WTC11 (cell line): ENCODE measurements around the gene OR51L1. TPM values are rescaled to one million over a fixed set of nuclear protein-coding genes. Genes with fewer than 3 reads are reported as not detected.

ENCODE experiments used
- ATAC-seq: fragments of 200-7000 bp; cut with Tn5 transposase; 2 replicates; pipeline ENCODE4 v1.10.0; 2021; ENCODE audit warnings: mild to moderate bottlenecking, moderate library complexity
- CTCF ChIA-PET: fragments of 300-600 bp; sonication (Branson Sonifier 250); formaldehyde crosslinking; loops from one replicate; lab custom pipeline; 2021; ENCODE audit warnings: antibody characterized with exemption; lab: Charles Lee
- POLR2A ChIA-PET: fragments of 350-600 bp; sonication (Branson Sonifier 250); formaldehyde crosslinking; loops from one replicate; lab custom pipeline; 2021; ENCODE audit warnings: antibody characterized with exemption; lab: Charles Lee
- DNase-seq: peaks from one replicate; pipeline ENCODE4 v3.0.0; 2021; ENCODE audit warnings: low spot score
- H3K27ac Mint-ChIP-seq: 2 replicates; pipeline ENCODE4 v1.8.0; 2021; ENCODE audit warnings: mixed read lengths
- H3K27me3 Mint-ChIP-seq: 2 replicates; pipeline ENCODE4 v1.8.0; 2021; ENCODE audit warnings: low read depth, mild to moderate bottlenecking, moderate library complexity, mixed read lengths
- H3K36me3 Mint-ChIP-seq: 2 replicates; pipeline ENCODE4 v1.8.0; 2021; ENCODE audit warnings: mixed read lengths
- H3K4me1 Mint-ChIP-seq: 2 replicates; pipeline ENCODE4 v1.8.0; 2022; ENCODE audit warnings: mixed read lengths
- H3K4me3 Mint-ChIP-seq: 2 replicates; pipeline ENCODE4 v1.8.0; 2021; ENCODE audit warnings: mild to moderate bottlenecking, moderate library complexity, mixed read lengths
- H3K9me3 Mint-ChIP-seq: 2 replicates; pipeline ENCODE4 v1.8.0; 2021; ENCODE audit warnings: mixed read lengths
- IRF1 ChIP-seq: sonication (generic); formaldehyde crosslinking; IDR thresholded peaks from 2 replicates; pipeline ENCODE4 v1.8.0; 2023; ENCODE audit warnings: missing genetic modification reagents
- MYBL2 ChIP-seq: sonication (generic); formaldehyde crosslinking; IDR thresholded peaks from 2 replicates; pipeline ENCODE4 v1.8.1; 2023; ENCODE audit warnings: mild to moderate bottlenecking, moderate library complexity, missing genetic modification reagents
- PRRX2 ChIP-seq: fragments of 250-450 bp; sonication (Bioruptor Pico); IDR thresholded peaks from 2 replicates; pipeline ENCODE4 v1.8.0; 2021; ENCODE audit warnings: mild to moderate bottlenecking
- TEAD1 ChIP-seq: sonication (generic); formaldehyde crosslinking; IDR thresholded peaks from 2 replicates; pipeline ENCODE4 v1.8.0; 2022; ENCODE audit warnings: mild to moderate bottlenecking, missing genetic modification reagents
- ZNF138 ChIP-seq: sonication (generic); formaldehyde crosslinking; conservative IDR thresholded peaks from 2 replicates; pipeline ENCODE4 v1.8.1; 2022; ENCODE audit warnings: mild to moderate bottlenecking, moderate library complexity, missing genetic modification reagents
- ZNF219 ChIP-seq: sonication (generic); formaldehyde crosslinking; IDR thresholded peaks from 2 replicates; pipeline ENCODE4 v1.8.0; 2023; ENCODE audit warnings: missing genetic modification reagents, mild to moderate bottlenecking, borderline replicate concordance
- ZNF232 ChIP-seq: sonication (generic); formaldehyde crosslinking; IDR thresholded peaks from 2 replicates; pipeline ENCODE4 v1.8.0; 2022; ENCODE audit warnings: mild to moderate bottlenecking, missing genetic modification reagents
- ZNF317 ChIP-seq: sonication (generic); formaldehyde crosslinking; IDR thresholded peaks from 2 replicates; pipeline ENCODE4 v1.8.1; 2023; ENCODE audit warnings: low read depth, mild to moderate bottlenecking, moderate library complexity, missing genetic modification reagents, borderline replicate concordance
- ZNF532 ChIP-seq: fragments of 250-450 bp; sonication (Bioruptor Pico); IDR thresholded peaks from 2 replicates; pipeline ENCODE4 v1.9.0; 2021; ENCODE audit warnings: mild to moderate bottlenecking, borderline replicate concordance
- ZNF671 ChIP-seq: fragments of 250-450 bp; sonication (Bioruptor Pico); IDR thresholded peaks from 2 replicates; pipeline ENCODE4 v1.8.0; 2021; ENCODE audit warnings: mild to moderate bottlenecking
- ZSCAN18 ChIP-seq: fragments of 250-450 bp; sonication (Bioruptor Pico); IDR thresholded peaks from 2 replicates; pipeline ENCODE4 v2.1.2; 2022; ENCODE audit warnings: mild to moderate bottlenecking, moderate library complexity
- total RNA-seq: library from RNA; stranded (reverse); gene quantifications from 3 replicates; pipeline ENCODE4 v1.2.3, GENCODE V29; 2021
- TF ChIP-seq, protein P1 (sequence below): sonication (generic); formaldehyde crosslinking; conservative IDR thresholded peaks from 2 replicates; pipeline ENCODE4 v1.8.1; 2022; ENCODE audit warnings: mild to moderate bottlenecking, missing genetic modification reagents
- TF ChIP-seq, protein P2 (sequence below): fragments of 200-600 bp; IDR thresholded peaks from 2 replicates; pipeline ENCODE4 v1.8.0; 2022; ENCODE audit warnings: antibody characterized with exemption
- TF ChIP-seq, protein P3 (sequence below): fragments of 250-450 bp; sonication (Bioruptor Pico); IDR thresholded peaks from 2 replicates; pipeline ENCODE4 v1.9.0; 2021; ENCODE audit warnings: mild to moderate bottlenecking
- TF ChIP-seq, protein P4 (sequence below): sonication (generic); formaldehyde crosslinking; IDR thresholded peaks from 2 replicates; pipeline ENCODE4 v1.8.1; 2022; ENCODE audit warnings: mild to moderate bottlenecking, missing genetic modification reagents, moderate library complexity, borderline replicate concordance
- TF ChIP-seq, protein P5 (sequence below): sonication (generic); formaldehyde crosslinking; IDR thresholded peaks from 2 replicates; pipeline ENCODE4 v1.8.0; 2023; ENCODE audit warnings: mild to moderate bottlenecking, missing genetic modification reagents
- TF ChIP-seq, protein P6 (sequence below): sonication (generic); formaldehyde crosslinking; IDR thresholded peaks from 2 replicates; pipeline ENCODE4 v1.8.0; 2023; ENCODE audit warnings: missing genetic modification reagents, mild to moderate bottlenecking, borderline replicate concordance

The OR51L1 gene
- total RNA-seq, 1 experiment from 2014 or later: not detected

DNA sequence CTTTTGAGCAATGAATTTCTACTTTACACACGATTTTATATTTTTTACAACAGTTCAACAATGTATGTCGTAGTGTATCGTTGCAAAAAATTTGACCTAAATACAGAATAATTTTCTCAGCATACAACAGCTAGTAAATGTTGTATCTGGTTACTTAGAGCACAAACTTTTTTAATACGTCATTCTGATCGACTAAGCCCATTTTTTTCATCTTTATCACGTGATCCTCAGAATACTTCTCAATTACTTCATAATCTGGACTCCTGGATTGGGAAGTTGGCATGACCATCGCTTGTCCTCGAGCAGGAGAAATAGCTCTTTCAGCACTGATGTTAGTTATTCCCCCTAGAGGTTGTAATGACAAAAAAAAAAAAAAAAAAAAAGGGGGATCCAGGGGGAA lies 16.6 kb downstream of the OR51L1 start (continued):
- TF ChIP-seq ZSCAN18 (CRISPR knock-in tag): no peak
- TF ChIP-seq ZNF219 (CRISPR knock-in tag): no peak
- no peak for TF ChIP-seq PRRX2 (CRISPR knock-in tag)
- TF ChIP-seq IRF1 (CRISPR knock-in tag): no peak

- Mint-ChIP-seq H3K27ac (no peak overlapping the region), H3K4me1 (no peaks in the 10 kb centered on the region), H3K4me3 (no peak overlapping the region), H3K9me3 (peaks cover 6% of the 10 kb centered on the region; the same call in 1 of the 2 replicates), H3K27me3 (no peaks in the 10 kb centered on the region; the same call in 1 of the 2 replicates), H3K36me3 (no peaks in the 10 kb centered on the region)
- ChIA-PET POLR2A (no interaction called here), CTCF (interaction anchor here (0.7 kb wide), 1 partner anchor 385 kb away, joined by 3 read pairs; no protein-coding TSS in a partner anchor)
- TF ChIP-seq MYBL2 (CRISPR knock-in tag): no peak
- TF ChIP-seq, protein P1, sequence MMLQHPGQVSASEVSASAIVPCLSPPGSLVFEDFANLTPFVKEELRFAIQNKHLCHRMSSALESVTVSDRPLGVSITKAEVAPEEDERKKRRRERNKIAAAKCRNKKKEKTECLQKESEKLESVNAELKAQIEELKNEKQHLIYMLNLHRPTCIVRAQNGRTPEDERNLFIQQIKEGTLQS: no peak
- no peak for TF ChIP-seq ZNF532
- TF ChIP-seq, protein P2, sequence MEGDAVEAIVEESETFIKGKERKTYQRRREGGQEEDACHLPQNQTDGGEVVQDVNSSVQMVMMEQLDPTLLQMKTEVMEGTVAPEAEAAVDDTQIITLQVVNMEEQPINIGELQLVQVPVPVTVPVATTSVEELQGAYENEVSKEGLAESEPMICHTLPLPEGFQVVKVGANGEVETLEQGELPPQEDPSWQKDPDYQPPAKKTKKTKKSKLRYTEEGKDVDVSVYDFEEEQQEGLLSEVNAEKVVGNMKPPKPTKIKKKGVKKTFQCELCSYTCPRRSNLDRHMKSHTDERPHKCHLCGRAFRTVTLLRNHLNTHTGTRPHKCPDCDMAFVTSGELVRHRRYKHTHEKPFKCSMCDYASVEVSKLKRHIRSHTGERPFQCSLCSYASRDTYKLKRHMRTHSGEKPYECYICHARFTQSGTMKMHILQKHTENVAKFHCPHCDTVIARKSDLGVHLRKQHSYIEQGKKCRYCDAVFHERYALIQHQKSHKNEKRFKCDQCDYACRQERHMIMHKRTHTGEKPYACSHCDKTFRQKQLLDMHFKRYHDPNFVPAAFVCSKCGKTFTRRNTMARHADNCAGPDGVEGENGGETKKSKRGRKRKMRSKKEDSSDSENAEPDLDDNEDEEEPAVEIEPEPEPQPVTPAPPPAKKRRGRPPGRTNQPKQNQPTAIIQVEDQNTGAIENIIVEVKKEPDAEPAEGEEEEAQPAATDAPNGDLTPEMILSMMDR: no peak
- TF ChIP-seq, protein P3, sequence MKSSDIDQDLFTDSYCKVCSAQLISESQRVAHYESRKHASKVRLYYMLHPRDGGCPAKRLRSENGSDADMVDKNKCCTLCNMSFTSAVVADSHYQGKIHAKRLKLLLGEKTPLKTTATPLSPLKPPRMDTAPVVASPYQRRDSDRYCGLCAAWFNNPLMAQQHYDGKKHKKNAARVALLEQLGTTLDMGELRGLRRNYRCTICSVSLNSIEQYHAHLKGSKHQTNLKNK (CRISPR knock-in tag): no peak
- TF ChIP-seq ZNF138 (CRISPR knock-in tag): no peak
- TF ChIP-seq ZNF317 (CRISPR knock-in tag): no peak
- TF ChIP-seq, protein P4, sequence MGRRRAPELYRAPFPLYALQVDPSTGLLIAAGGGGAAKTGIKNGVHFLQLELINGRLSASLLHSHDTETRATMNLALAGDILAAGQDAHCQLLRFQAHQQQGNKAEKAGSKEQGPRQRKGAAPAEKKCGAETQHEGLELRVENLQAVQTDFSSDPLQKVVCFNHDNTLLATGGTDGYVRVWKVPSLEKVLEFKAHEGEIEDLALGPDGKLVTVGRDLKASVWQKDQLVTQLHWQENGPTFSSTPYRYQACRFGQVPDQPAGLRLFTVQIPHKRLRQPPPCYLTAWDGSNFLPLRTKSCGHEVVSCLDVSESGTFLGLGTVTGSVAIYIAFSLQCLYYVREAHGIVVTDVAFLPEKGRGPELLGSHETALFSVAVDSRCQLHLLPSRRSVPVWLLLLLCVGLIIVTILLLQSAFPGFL (CRISPR knock-in tag): no peak
- no peak for TF ChIP-seq TEAD1 (CRISPR knock-in tag)
- TF ChIP-seq ZNF232: no peak
- no peak for TF ChIP-seq ZNF671 (CRISPR knock-in tag)
- TF ChIP-seq, protein P5, sequence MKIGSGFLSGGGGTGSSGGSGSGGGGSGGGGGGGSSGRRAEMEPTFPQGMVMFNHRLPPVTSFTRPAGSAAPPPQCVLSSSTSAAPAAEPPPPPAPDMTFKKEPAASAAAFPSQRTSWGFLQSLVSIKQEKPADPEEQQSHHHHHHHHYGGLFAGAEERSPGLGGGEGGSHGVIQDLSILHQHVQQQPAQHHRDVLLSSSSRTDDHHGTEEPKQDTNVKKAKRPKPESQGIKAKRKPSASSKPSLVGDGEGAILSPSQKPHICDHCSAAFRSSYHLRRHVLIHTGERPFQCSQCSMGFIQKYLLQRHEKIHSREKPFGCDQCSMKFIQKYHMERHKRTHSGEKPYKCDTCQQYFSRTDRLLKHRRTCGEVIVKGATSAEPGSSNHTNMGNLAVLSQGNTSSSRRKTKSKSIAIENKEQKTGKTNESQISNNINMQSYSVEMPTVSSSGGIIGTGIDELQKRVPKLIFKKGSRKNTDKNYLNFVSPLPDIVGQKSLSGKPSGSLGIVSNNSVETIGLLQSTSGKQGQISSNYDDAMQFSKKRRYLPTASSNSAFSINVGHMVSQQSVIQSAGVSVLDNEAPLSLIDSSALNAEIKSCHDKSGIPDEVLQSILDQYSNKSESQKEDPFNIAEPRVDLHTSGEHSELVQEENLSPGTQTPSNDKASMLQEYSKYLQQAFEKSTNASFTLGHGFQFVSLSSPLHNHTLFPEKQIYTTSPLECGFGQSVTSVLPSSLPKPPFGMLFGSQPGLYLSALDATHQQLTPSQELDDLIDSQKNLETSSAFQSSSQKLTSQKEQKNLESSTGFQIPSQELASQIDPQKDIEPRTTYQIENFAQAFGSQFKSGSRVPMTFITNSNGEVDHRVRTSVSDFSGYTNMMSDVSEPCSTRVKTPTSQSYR: no peak
- TF ChIP-seq, protein P6, sequence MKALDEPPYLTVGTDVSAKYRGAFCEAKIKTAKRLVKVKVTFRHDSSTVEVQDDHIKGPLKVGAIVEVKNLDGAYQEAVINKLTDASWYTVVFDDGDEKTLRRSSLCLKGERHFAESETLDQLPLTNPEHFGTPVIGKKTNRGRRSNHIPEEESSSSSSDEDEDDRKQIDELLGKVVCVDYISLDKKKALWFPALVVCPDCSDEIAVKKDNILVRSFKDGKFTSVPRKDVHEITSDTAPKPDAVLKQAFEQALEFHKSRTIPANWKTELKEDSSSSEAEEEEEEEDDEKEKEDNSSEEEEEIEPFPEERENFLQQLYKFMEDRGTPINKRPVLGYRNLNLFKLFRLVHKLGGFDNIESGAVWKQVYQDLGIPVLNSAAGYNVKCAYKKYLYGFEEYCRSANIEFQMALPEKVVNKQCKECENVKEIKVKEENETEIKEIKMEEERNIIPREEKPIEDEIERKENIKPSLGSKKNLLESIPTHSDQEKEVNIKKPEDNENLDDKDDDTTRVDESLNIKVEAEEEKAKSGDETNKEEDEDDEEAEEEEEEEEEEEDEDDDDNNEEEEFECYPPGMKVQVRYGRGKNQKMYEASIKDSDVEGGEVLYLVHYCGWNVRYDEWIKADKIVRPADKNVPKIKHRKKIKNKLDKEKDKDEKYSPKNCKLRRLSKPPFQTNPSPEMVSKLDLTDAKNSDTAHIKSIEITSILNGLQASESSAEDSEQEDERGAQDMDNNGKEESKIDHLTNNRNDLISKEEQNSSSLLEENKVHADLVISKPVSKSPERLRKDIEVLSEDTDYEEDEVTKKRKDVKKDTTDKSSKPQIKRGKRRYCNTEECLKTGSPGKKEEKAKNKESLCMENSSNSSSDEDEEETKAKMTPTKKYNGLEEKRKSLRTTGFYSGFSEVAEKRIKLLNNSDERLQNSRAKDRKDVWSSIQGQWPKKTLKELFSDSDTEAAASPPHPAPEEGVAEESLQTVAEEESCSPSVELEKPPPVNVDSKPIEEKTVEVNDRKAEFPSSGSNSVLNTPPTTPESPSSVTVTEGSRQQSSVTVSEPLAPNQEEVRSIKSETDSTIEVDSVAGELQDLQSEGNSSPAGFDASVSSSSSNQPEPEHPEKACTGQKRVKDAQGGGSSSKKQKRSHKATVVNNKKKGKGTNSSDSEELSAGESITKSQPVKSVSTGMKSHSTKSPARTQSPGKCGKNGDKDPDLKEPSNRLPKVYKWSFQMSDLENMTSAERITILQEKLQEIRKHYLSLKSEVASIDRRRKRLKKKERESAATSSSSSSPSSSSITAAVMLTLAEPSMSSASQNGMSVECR (CRISPR knock-in tag): no peak
- no peak for ATAC-seq
- no peak for DNase-seq
Measured at GRCh38 chr11:5013012-5013411, 18.4 kb downstream of the OR51L1 start.
